Measurements from ENCODE around the gene PMEPA1. TPM values are rescaled to one million over a fixed set of nuclear protein-coding genes. Genes with fewer than 3 reads are reported as not detected.

Gene PMEPA1
- total RNA-seq, 2 experiments from 2014 or later = 0.76 to 1.3 TPM

DNA sequence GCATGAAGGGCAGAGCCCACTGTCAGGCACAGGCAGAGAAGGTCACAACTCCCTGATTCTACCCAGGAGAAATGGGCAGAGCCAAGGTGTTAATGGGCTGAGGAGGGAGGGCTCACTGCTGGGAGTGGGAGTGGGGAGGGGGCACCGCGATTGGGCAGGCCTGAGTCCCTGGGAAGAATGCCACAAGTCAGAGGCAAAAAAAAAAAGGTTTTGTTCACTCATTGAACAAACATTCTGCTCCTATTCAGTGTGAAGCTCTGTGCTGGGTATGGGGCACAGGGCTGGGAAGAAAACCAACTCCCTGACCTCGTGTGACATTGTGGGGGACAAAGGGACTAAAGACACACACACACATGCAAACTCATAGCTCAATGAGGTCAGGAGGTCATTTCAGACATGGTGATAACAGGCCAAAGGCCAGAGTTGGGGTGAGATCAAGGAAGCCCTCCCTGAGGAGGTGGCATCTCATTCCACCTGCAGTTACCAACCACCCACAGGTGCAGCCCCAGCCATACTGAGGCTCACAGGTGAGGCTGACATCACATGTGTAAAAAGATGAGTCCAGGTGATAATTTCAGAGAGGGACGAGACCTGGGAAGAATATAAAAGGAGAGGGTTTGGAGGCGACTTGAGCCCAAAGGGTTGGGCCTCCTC lies 3.2 kb upstream of the PMEPA1 start:
- CTCF ChIA-PET = no interaction called here
- Mint-ChIP-seq H3K4me3 (no peak overlapping the region), H3K27ac (no peak overlapping the region), H3K27me3 (peaks cover 37% of the 10 kb centered on the region), H3K36me3 (ENCODE audit: low read depth) (no peaks in the 10 kb centered on the region), H3K4me1 (peaks cover 13% of the 10 kb centered on the region), H3K9me3 (no peaks in the 10 kb centered on the region)
- no peak for DNase-seq
- POLR2A ChIA-PET = no interaction called here

DNA sequence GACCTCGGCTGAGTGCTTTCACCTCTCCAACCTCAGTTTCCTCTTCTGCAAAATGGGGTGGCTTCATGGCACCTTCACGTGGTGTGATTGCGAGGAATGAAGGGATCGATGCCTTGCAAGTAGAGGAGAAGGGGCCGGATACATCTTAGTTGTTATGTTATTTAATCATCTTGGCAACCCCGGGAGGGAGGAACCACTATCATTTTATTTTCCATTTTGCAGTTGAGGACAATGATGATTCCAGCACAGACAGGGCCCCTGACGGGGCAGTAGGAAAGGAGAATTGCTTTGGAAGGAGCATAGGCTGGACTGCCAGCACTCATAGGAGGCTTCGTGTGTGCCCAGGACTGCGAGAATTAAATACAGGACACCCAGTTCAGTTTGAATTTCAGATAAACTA lies 2.5 kb upstream of the PMEPA1 start:
- Mint-ChIP-seq H3K36me3 (ENCODE audit: low read depth) (no peaks in the 10 kb centered on the region), H3K9me3 (no peaks in the 10 kb centered on the region), H3K27ac (no peak overlapping the region), H3K4me1 (peaks cover 12% of the 10 kb centered on the region), H3K27me3 (peaks cover 38% of the 10 kb centered on the region), H3K4me3 (no peak overlapping the region)
- DNase-seq = no peak
- ChIA-PET CTCF (no interaction called here), POLR2A (no interaction called here)

DNA sequence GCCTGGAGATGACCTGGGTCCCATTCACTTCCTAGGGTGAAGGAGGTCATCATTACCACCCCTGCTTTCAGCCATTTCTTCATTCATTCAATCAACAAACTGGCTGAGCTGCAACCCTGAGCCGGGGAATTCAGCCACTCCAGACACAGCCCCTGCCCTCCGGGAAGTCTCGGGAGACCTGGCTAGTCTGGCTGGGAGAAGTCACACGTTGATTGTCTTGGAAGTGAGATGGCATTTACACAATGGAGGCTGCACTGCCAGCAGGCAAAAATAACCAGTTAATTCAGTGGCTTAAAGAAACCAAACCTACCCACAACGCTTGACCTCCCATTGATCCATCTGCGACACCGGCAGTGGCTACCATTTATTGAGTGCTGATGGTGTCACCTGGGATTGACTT lies 2.0 kb upstream of the PMEPA1 start:
- ChIA-PET CTCF (no interaction called here), POLR2A (no interaction called here)
- Mint-ChIP-seq H3K27ac (no peak overlapping the region), H3K4me1 (peaks cover 12% of the 10 kb centered on the region), H3K9me3 (no peaks in the 10 kb centered on the region), H3K27me3 (peaks cover 43% of the 10 kb centered on the region), H3K36me3 (ENCODE audit: low read depth) (no peaks in the 10 kb centered on the region), H3K4me3 (no peak overlapping the region)
- no peak for DNase-seq

DNA sequence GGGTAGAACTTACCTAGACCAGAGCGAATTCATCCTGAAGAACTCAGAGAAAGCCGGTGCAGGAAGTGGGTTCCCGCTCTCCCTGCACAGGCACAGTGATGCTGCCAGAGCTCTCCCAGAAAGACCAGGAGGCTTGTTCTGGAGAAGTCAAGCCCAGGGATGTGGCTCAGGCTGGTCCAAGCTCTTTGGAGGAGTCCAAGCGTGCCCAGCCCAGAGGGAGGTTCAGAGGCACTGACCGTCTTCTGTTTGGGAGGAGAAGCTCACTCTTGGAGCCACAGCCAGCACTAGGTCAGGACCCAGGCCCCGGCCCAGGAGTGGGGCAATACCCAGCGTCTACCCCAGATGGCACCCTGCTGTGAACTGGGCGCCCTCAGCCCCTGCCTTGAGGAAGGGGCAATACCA lies 1.5 kb upstream of the PMEPA1 start:
- Mint-ChIP-seq H3K4me3 (no peak overlapping the region), H3K4me1 (peaks cover 12% of the 10 kb centered on the region), H3K27ac (no peak overlapping the region), H3K27me3 (peaks cover 43% of the 10 kb centered on the region), H3K36me3 (ENCODE audit: low read depth) (no peaks in the 10 kb centered on the region), H3K9me3 (no peaks in the 10 kb centered on the region)
- ChIA-PET POLR2A (no interaction called here), CTCF (interaction anchor here (0.9 to 2.3 kb wide), 4 partner anchors 17 to 524 kb away, joined by 3 to 5 read pairs (median 4); partner anchors contain the start of gene ZBP1)
- no peak for DNase-seq

DNA sequence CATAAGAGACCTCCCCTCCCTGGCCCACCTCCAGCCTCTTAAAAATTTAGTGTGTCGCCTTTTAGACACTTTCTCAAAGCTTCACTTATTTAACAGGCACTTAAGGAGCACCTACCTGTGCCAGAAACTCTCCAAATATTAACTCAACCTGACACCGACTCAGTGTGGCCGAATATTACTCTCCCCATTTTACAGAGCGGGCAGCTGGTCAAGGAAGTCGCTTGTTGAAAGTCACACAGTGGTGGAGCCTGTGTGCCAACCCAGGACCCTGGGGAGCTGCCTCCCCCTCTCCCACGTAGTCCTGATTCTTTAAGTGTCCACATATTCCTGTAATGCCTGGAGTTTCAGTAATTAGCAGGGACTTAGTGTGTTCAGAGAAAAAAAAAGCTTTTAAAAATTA lies 1.0 kb upstream of the PMEPA1 start:
- POLR2A ChIA-PET = interaction anchor here (1.6 to 2.3 kb wide), 2 partner anchors 13 to 91 kb away, joined by 6 to 9 read pairs; partner anchors contain the start of gene ZBP1
- Mint-ChIP-seq H3K27ac (no peak overlapping the region), H3K4me1 (peaks cover 12% of the 10 kb centered on the region), H3K27me3 (peaks cover 42% of the 10 kb centered on the region), H3K4me3 (peak overlapping the region; percentile 26), H3K36me3 (ENCODE audit: low read depth) (no peaks in the 10 kb centered on the region), H3K9me3 (no peaks in the 10 kb centered on the region)
- DNase-seq = no peak
- CTCF ChIA-PET = interaction anchor here (0.9 to 2.3 kb wide), 4 partner anchors 17 to 524 kb away, joined by 3 to 5 read pairs (median 4); partner anchors contain the start of gene ZBP1

DNA sequence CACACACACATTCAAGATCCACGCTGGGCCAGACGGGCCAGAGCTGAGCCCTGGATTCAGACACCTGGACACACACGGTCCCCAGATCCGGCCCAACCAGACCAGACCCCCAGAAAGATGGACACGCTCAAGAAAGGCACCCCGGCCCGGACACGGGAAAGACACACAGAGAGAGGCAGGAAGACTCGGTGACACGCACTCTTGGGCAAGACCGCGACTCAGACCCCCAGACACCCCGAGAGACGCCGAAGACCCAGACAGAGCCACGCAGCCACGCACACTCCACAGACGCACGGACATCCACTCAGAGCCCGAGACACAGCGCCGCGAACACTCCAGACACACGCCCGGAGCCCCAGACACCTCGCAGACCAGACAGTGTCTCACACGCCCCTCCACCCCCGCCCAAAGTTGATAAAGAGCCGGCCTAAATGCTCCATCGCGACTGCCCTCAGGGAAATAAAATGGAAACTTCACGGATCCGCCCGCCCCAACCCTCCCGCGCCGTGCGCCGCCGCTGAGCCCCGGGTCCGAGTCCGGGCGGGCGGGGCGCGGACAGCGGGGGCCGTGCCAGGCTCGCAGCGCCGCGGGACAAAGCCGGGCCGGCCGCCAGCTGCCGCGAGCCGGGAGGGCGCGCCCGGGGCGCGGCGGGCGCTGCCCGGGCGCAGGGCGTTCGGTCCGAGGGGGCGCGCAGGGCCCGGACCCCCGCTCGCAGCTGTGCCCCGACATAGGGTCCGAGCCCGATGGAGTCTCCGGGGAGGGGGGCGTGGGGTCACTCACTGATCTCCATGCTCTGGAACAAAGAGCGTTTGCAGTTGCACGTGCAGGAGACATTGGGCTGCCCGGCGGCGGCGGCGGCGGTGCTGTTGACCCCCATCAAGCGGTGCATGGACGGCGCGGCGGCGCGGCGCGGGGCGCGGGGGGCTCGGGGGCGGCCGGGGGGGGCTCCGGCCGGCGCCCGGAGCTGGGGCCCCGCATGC lies 831 bp downstream of the PMEPA1 start:
- no peak overlapping the region for H3K27ac Mint-ChIP-seq
- ChIA-PET CTCF (interaction anchor here (2.3 kb wide), 1 partner anchor 87 kb away, joined by 5 read pairs; no protein-coding TSS in a partner anchor), POLR2A (interaction anchor here (1.2 to 2.3 kb wide), 3 partner anchors 11 to 159 kb away, joined by 3 to 9 read pairs (median 6); partner anchors contain the start of gene ZBP1)
- peak overlapping the region; percentile 63 for H3K4me3 Mint-ChIP-seq
- H3K9me3 Mint-ChIP-seq = no peaks in the 10 kb centered on the region
- peaks cover 38% of the 10 kb centered on the region for H3K27me3 Mint-ChIP-seq
- DNase-seq = no peak
- H3K4me1 Mint-ChIP-seq = peaks cover 12% of the 10 kb centered on the region
- no peaks in the 10 kb centered on the region for H3K36me3 Mint-ChIP-seq (ENCODE audit: low read depth)

DNA sequence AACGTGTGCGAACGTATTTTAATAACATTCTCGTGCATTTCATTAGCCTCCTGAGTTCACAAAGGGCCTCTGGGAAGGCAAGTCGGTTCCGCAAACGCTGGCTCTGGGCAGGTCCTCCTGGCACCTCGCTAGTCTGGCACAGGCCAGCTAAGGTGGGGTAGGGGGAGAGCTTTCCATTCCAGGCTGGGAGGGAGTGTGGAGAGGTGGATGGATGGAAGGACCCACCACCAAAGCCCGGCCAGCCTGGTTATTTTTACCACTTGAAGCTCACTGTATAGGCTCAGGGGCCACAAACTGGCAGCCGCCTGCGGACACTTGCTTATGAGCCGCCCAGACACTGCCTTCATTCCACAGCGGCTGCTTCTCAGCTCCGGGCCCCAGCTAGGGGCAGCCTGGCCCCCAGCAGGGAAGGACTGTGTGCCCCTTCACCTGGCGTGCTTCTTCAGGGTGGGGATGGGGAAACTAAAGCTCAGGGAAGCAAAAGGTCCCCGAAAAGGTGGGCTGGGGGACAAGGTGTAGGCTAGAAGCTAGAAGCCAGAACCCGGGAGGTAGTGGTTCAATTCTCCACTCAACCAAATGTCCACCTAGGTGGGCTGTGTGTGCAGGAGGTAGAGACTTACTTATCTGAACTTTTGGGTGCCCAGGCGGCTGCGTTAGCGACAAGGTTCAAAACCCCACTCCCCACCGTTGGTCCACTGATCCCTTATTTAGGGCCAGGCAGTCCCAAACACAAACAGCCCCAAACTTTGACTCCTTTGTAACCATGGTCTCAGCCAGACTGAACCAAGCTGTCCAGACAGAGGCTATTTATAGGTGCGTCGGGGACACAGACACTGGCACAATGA lies 1.7 kb downstream of the PMEPA1 start:
- Mint-ChIP-seq H3K4me3 (peak overlapping the region; percentile 63), H3K27ac (no peak overlapping the region), H3K9me3 (no peaks in the 10 kb centered on the region), H3K27me3 (peaks cover 36% of the 10 kb centered on the region), H3K4me1 (peaks cover 12% of the 10 kb centered on the region), H3K36me3 (ENCODE audit: low read depth) (no peaks in the 10 kb centered on the region)
- ChIA-PET POLR2A (no interaction called here), CTCF (no interaction called here)
- DNase-seq = no peak

DNA sequence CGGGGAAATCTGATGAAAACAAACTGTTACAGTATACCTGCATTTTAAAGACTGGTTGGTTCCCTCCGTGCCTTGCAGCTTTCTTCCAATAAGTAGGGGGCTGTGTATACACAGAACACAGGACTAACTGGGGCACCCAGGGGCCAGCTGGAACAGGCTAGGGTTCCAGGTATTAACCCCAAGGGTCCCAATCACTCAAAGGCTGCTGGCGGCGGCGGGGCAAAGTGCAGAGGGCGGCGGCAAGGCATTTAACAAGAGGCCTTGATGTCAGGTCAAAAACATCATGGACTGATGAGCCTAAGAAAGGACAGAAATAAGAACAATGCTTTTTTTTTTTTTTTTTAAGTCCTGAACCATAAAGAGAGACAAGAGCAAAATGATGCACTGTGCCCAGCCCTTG lies 2.5 kb downstream of the PMEPA1 start:
- DNase-seq = no peak
- Mint-ChIP-seq H3K27ac (no peak overlapping the region), H3K27me3 (peaks cover 34% of the 10 kb centered on the region), H3K9me3 (no peaks in the 10 kb centered on the region), H3K36me3 (ENCODE audit: low read depth) (no peaks in the 10 kb centered on the region), H3K4me1 (peaks cover 12% of the 10 kb centered on the region), H3K4me3 (no peak overlapping the region)
- ChIA-PET POLR2A (interaction anchor here (0.7 to 1.1 kb wide), 2 partner anchors 8 to 13 kb away, joined by 3 read pairs; no protein-coding TSS in a partner anchor), CTCF (no interaction called here)

DNA sequence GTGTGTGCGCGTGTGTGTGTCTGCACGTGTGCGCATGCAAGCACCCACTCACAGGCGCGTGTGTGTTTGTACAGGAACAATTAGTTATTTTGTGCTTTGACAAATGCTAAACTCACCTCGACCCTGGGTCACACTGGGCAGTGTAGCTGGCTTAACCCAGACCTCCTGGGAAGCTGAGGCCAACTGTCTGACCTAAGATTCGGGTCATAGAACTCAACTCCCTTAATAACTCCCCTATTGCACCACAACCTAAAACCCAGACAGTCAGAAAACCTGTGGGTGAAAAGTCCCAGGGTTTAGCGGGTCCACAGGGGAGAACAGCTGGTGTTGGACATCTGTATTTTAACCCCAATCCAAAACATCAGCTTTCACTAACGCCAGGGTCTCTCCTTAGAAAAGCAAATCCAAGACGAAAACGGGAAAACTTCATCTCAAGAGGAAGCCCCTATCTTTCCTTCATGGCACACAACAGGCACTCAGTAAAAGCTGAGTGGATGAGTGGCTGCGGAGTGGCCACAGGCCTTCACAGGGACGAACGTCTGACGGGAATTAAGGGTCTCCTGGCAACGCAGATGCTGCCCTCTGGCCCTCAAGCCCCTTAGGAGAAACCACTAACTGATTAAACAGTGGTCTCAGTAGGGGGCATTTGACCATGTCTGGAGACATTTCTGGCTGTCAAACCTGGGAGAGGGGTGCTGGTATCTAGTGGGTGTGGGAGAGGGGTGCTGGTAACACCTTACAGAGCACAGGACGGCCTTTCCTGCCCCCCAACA lies 4.5 kb downstream of the PMEPA1 start:
- H3K9me3 Mint-ChIP-seq = no peaks in the 10 kb centered on the region
- ChIA-PET POLR2A (no interaction called here), CTCF (no interaction called here)
- H3K4me1 Mint-ChIP-seq = peaks cover 8% of the 10 kb centered on the region
- no peaks in the 10 kb centered on the region for H3K36me3 Mint-ChIP-seq (ENCODE audit: low read depth)
- peaks cover 23% of the 10 kb centered on the region for H3K27me3 Mint-ChIP-seq
- H3K4me3 Mint-ChIP-seq = no peak overlapping the region
- no peak overlapping the region for H3K27ac Mint-ChIP-seq
- DNase-seq = no peak

DNA sequence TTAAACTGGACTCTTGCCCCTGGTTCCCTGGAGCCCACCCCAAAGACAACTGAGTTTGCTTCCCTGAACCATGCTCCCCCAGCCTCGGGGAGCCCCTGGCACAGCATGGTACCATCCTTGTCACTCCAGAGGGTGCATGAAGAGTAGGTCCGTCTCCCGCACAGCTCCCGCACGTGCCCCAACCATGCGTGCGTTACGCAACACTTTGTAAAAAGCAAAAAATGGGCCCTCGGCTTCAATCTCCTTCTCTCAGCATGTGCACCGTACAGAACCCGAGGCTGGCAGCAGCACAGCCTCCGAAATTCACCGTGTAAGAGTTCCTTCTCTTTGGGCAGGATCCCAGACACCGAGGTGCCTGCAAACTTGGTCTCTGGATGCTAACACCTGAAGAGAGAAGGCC lies 5.6 kb downstream of the PMEPA1 start:
- DNase-seq = no peak
- H3K4me1 Mint-ChIP-seq = peaks cover 10% of the 10 kb centered on the region
- no peak overlapping the region for H3K27ac Mint-ChIP-seq
- ChIA-PET CTCF (no interaction called here), POLR2A (no interaction called here)
- H3K36me3 Mint-ChIP-seq (ENCODE audit: low read depth) = no peaks in the 10 kb centered on the region
- H3K27me3 Mint-ChIP-seq = peaks cover 23% of the 10 kb centered on the region
- H3K9me3 Mint-ChIP-seq = no peaks in the 10 kb centered on the region
- no peak overlapping the region for H3K4me3 Mint-ChIP-seq

DNA sequence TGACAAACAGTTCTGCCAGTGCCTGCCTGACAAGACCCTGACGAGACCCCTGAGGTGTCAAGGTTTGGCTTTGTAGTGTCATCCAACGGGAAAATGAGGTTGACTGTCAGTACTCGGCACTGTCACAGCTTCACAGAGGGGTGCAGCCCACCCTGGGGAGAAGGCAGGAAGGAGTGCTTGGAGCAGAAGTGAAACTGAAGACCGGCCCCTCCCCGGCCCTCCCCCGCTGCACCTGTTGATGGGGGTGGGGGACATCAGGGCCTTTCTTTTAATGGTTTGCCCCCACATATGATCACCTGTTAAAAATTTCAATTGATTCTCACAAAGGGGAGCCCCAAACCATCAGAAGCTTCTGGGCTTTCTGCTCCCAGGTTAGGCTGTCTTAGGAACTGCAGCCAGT lies 6.8 kb downstream of the PMEPA1 start:
- POLR2A ChIA-PET = no interaction called here
- CTCF ChIA-PET = no interaction called here
- no peak overlapping the region for H3K4me3 Mint-ChIP-seq
- H3K36me3 Mint-ChIP-seq (ENCODE audit: low read depth) = no peaks in the 10 kb centered on the region
- no peak for DNase-seq
- peaks cover 15% of the 10 kb centered on the region for H3K4me1 Mint-ChIP-seq
- H3K27ac Mint-ChIP-seq = no peak overlapping the region
- peaks cover 13% of the 10 kb centered on the region for H3K27me3 Mint-ChIP-seq
- H3K9me3 Mint-ChIP-seq = no peaks in the 10 kb centered on the region

DNA sequence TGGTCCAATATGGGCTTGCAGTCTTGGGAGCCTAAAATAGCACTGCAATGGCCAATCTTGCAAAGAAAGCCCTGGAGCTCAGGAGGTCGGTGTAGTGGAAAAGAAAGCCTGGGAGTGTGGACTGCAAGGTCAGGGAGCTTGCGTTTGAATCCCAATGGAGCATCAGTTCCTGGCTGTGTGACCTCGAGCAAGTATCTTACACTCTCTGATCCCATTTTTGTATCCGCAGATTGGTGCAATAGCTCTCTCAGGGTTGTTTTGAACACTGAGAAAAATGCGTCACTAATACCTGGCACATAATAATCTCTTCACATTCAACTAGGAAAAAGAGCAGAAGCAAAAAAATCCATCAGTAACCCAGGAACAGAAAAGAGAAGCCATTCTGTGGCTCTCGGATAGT lies 7.3 kb downstream of the PMEPA1 start:
- no peak overlapping the region for H3K4me3 Mint-ChIP-seq
- no peak for DNase-seq
- no peaks in the 10 kb centered on the region for H3K36me3 Mint-ChIP-seq (ENCODE audit: low read depth)
- H3K4me1 Mint-ChIP-seq = peaks cover 20% of the 10 kb centered on the region
- H3K27me3 Mint-ChIP-seq = peaks cover 8% of the 10 kb centered on the region
- no peak overlapping the region for H3K27ac Mint-ChIP-seq
- no peaks in the 10 kb centered on the region for H3K9me3 Mint-ChIP-seq
- ChIA-PET CTCF (no interaction called here), POLR2A (no interaction called here)

Measured in activated CD4-positive, alpha-beta memory T cell treated with anti-CD3 and anti-CD28 coated beads, Interleukin-2, amount 10 ng/mL, durations not matched to agents 7 days and 5 days (primary cell).